ENCODE measurements around the gene C2orf42.
"Not testable (repeated sequence)": the region's sequence is repeated elsewhere in the genome, so short reads cannot be mapped to it uniquely, and the experiment has no call there.

C2orf42 gene

GRCh38 chr2:70203086-70203485, 12.3 kb upstream of the C2orf42 start:
- Histone ChIP-seq H3K9ac (ENCODE audit: low read length in 2 of 2) (no peak overlapping the region), H3K9me3 (ENCODE audit: control insufficient read depth in 2 of 2, low read length in 2 of 2) (no peaks in the 10 kb centered on the region), H3K4me1 (ENCODE audit: control insufficient read depth, insufficient read depth, low read length) (no peaks in the 10 kb centered on the region), H3K36me3 (ENCODE audit: control insufficient read depth in 2 of 2, insufficient read depth in 2 of 2, low read length in 2 of 2) (no peaks in the 10 kb centered on the region), H3K27ac (ENCODE audit: low read length) (no peak overlapping the region), H3K27me3 (ENCODE audit: control insufficient read depth in 1 of 2, insufficient read depth in 2 of 2, low read length in 2 of 2) (no peaks in the 10 kb centered on the region), H3K4me3 (ENCODE audit: low read length in 2 of 2) (no peak overlapping the region)

GRCh38 chr2:70202236-70202806, 11.5 kb upstream of the C2orf42 start:
- H3K4me1 ChIP-seq (ENCODE audit: control insufficient read depth, insufficient read depth, low read length) = no peaks in the 10 kb centered on the region
- no peak overlapping the region for H3K27ac ChIP-seq (ENCODE audit: low read length)
- H3K27me3 ChIP-seq (ENCODE audit: control insufficient read depth in 1 of 2, insufficient read depth in 2 of 2, low read length in 2 of 2) = no peaks in the 10 kb centered on the region
- no peaks in the 10 kb centered on the region for H3K9me3 ChIP-seq (ENCODE audit: control insufficient read depth in 2 of 2, low read length in 2 of 2)
- H3K4me3 ChIP-seq (ENCODE audit: low read length in 2 of 2) = no peak overlapping the region
- H3K9ac ChIP-seq (ENCODE audit: low read length in 2 of 2) = no peak overlapping the region
- no peaks in the 10 kb centered on the region for H3K36me3 ChIP-seq (ENCODE audit: control insufficient read depth in 2 of 2, insufficient read depth in 2 of 2, low read length in 2 of 2)

DNA sequence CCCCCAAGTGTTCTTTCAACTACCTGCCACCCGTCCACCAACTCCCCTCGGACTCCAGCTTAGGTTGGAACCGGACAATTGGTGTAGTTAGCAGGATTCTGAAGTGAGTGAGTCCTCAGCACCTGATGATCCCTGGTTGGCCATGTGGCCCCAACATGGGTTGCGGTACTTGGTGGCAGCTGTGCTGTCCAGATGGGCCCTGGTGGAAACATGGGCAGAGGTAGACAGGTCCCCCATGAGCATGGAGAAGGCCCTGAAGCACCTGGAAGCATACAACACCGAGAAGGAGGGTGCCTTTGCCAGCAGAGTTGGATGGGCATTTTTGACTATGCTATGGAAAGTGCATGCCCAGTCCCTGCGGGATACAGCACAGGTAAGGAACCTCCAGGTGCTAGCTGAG, 11.0 kb upstream of the C2orf42 start:
- no peaks in the 10 kb centered on the region for H3K27me3 ChIP-seq (ENCODE audit: control insufficient read depth in 1 of 2, insufficient read depth in 2 of 2, low read length in 2 of 2)
- H3K9me3 ChIP-seq (ENCODE audit: control insufficient read depth in 2 of 2, low read length in 2 of 2) = no peaks in the 10 kb centered on the region
- no peaks in the 10 kb centered on the region for H3K4me1 ChIP-seq (ENCODE audit: control insufficient read depth, insufficient read depth, low read length)
- H3K4me3 ChIP-seq (ENCODE audit: low read length in 2 of 2) = no peak overlapping the region
- H3K9ac ChIP-seq (ENCODE audit: low read length in 2 of 2) = no peak overlapping the region
- H3K36me3 ChIP-seq (ENCODE audit: control insufficient read depth in 2 of 2, insufficient read depth in 2 of 2, low read length in 2 of 2) = no peaks in the 10 kb centered on the region
- H3K27ac ChIP-seq (ENCODE audit: low read length) = no peak overlapping the region

DNA sequence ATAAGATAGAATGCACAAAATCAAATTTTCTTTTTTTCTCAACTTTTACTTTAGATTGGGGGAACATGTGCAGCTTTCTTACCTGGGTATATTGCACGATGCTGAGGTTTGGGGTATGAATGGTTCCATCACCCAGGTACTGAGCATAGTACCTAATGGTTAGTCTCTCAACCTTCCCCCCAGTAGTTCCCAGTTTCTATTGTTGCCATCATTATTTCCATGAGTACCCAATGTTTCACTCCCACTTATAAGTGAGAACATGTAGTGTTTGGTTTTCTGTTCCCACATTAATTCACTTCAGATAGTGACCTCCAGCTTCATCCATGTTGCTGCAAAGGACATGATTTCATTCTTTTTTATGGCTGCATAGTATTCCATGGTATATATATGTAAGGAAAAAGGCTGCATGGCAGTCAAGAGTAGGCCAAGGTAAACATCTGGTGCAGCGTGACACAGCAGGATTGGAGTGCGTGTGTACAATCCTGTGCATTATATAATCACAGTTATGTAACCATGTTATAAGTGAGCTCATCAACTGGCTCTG, 10.5 kb upstream of the C2orf42 start:
- H3K27ac ChIP-seq (ENCODE audit: low read length) = no peak overlapping the region
- H3K4me1 ChIP-seq (ENCODE audit: control insufficient read depth, insufficient read depth, low read length) = no peaks in the 10 kb centered on the region
- H3K9ac ChIP-seq (ENCODE audit: low read length in 2 of 2) = no peak overlapping the region
- no peaks in the 10 kb centered on the region for H3K27me3 ChIP-seq (ENCODE audit: control insufficient read depth in 1 of 2, insufficient read depth in 2 of 2, low read length in 2 of 2)
- H3K9me3 ChIP-seq (ENCODE audit: control insufficient read depth in 2 of 2, low read length in 2 of 2) = no peaks in the 10 kb centered on the region
- H3K4me3 ChIP-seq (ENCODE audit: low read length in 2 of 2) = no peak overlapping the region
- no peaks in the 10 kb centered on the region for H3K36me3 ChIP-seq (ENCODE audit: control insufficient read depth in 2 of 2, insufficient read depth in 2 of 2, low read length in 2 of 2)

GRCh38 chr2:70199320-70199864, 8.6 kb upstream of the C2orf42 start:
- no peak overlapping the region for H3K9ac ChIP-seq (ENCODE audit: low read length in 2 of 2)
- no peak overlapping the region for H3K4me3 ChIP-seq (ENCODE audit: low read length in 2 of 2)
- H3K4me1 ChIP-seq (ENCODE audit: control insufficient read depth, insufficient read depth, low read length) = no peaks in the 10 kb centered on the region
- no peaks in the 10 kb centered on the region for H3K36me3 ChIP-seq (ENCODE audit: control insufficient read depth in 2 of 2, insufficient read depth in 2 of 2, low read length in 2 of 2)
- H3K27me3 ChIP-seq (ENCODE audit: control insufficient read depth in 1 of 2, insufficient read depth in 2 of 2, low read length in 2 of 2) = no peaks in the 10 kb centered on the region
- no peak overlapping the region for H3K27ac ChIP-seq (ENCODE audit: low read length)
- H3K9me3 ChIP-seq (ENCODE audit: control insufficient read depth in 2 of 2, low read length in 2 of 2) = no peaks in the 10 kb centered on the region

DNA sequence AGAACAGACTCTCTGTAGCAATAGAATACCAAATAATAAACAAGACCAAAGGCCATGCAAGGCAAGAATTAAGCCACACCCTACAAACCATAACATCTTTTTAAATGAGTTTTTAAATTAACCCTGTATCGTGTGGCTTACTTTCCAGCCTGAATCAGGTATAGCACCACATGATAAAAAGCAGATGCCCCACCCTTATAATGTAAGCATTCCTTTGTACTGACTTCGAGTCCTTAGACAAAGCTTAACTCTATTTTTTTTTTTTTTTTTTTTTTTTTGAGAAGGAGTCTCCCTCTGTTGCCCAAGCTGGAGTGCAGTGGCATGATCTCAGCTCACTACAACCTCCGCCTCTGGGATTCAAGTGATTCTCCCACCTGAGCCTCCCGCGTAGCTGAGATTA, 1.7 kb upstream of the C2orf42 start:
- no peak overlapping the region for H3K4me3 ChIP-seq (ENCODE audit: low read length in 2 of 2)
- H3K9ac ChIP-seq (ENCODE audit: low read length in 2 of 2) = no peak overlapping the region
- peaks cover 6% of the 10 kb centered on the region for H3K4me1 ChIP-seq (ENCODE audit: control insufficient read depth, insufficient read depth, low read length)
- no peaks in the 10 kb centered on the region for H3K36me3 ChIP-seq (ENCODE audit: control insufficient read depth in 2 of 2, insufficient read depth in 2 of 2, low read length in 2 of 2)
- H3K9me3 ChIP-seq (ENCODE audit: control insufficient read depth in 2 of 2, low read length in 2 of 2) = no peaks in the 10 kb centered on the region
- H3K27ac ChIP-seq (ENCODE audit: low read length) = no peak overlapping the region
- H3K27me3 ChIP-seq (ENCODE audit: control insufficient read depth in 1 of 2, insufficient read depth in 2 of 2, low read length in 2 of 2) = no peaks in the 10 kb centered on the region

DNA sequence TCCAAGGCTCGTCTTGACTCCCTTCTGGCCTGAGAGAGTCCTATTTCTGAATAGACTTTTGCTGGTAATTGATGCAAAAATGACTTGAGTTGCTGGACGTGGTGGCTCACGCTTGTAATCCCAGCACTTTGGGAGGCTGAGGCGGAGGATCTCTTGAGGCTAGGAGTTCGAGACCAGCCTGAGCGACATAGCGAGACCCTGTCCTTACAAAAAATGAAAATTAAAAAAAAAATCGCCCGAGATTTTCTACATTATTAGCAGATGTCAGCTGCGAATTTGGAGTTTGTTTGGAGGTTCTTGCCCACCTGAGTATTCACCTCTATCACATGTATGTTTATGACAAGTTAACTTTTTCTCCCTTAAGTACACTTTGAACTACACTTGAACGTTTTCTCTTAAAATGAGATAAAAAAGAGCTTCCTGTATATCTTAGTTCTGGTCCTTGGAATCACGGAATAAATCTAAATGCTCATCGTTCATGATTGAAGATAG, 471 bp upstream of the C2orf42 start:
- H3K27me3 ChIP-seq (ENCODE audit: control insufficient read depth in 1 of 2, insufficient read depth in 2 of 2, low read length in 2 of 2) = no peaks in the 10 kb centered on the region
- H3K4me1 ChIP-seq (ENCODE audit: control insufficient read depth, insufficient read depth, low read length) = peaks cover 6% of the 10 kb centered on the region
- no peaks in the 10 kb centered on the region for H3K9me3 ChIP-seq (ENCODE audit: control insufficient read depth in 2 of 2, low read length in 2 of 2)
- H3K9ac ChIP-seq (ENCODE audit: low read length in 2 of 2) = peak overlapping the region; percentile 79 to 97
- H3K4me3 ChIP-seq (ENCODE audit: low read length in 2 of 2) = peak overlapping the region; percentile 78 to 96
- H3K27ac ChIP-seq (ENCODE audit: low read length) = peak overlapping the region; percentile 97
- H3K36me3 ChIP-seq (ENCODE audit: control insufficient read depth in 2 of 2, insufficient read depth in 2 of 2, low read length in 2 of 2) = no peaks in the 10 kb centered on the region

DNA sequence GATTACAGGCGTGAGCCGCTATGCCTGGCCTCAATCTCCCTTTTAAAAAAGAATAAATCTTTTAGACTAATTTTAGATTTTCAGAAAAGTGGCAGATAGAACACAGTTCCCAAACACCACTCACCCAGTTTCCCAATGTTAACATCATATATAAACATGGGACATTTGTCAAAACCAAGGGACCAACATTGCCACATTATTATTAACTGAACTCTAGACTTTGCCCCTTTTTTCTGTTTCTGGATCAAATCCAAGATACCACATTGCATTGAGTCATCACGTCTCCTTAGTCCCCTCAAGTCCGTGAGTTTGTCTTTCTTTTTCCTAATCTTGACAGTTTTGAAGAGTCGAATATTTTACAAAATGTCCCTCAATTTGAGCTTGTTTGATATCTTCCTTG, 2.4 kb downstream of the C2orf42 start:
- Histone ChIP-seq H3K27ac (ENCODE audit: low read length) (no peak overlapping the region), H3K27me3 (ENCODE audit: control insufficient read depth in 1 of 2, insufficient read depth in 2 of 2, low read length in 2 of 2) (no peaks in the 10 kb centered on the region), H3K9me3 (ENCODE audit: control insufficient read depth in 2 of 2, low read length in 2 of 2) (no peaks in the 10 kb centered on the region), H3K36me3 (ENCODE audit: control insufficient read depth in 2 of 2, insufficient read depth in 2 of 2, low read length in 2 of 2) (no peaks in the 10 kb centered on the region), H3K9ac (ENCODE audit: low read length in 2 of 2) (no peak overlapping the region), H3K4me3 (ENCODE audit: low read length in 2 of 2) (no peak overlapping the region), H3K4me1 (ENCODE audit: control insufficient read depth, insufficient read depth, low read length) (peaks cover 6% of the 10 kb centered on the region)

GRCh38 chr2:70187170-70187569, 3.6 kb downstream of the C2orf42 start:
- H3K4me1 ChIP-seq (ENCODE audit: control insufficient read depth, insufficient read depth, low read length); H3K27me3 ChIP-seq (ENCODE audit: control insufficient read depth in 1 of 2, insufficient read depth in 2 of 2, low read length in 2 of 2); H3K9me3 ChIP-seq (ENCODE audit: control insufficient read depth in 2 of 2, low read length in 2 of 2); H3K36me3 ChIP-seq (ENCODE audit: control insufficient read depth in 2 of 2, insufficient read depth in 2 of 2, low read length in 2 of 2); H3K27ac ChIP-seq (ENCODE audit: low read length); H3K9ac ChIP-seq (ENCODE audit: low read length in 2 of 2); H3K4me3 ChIP-seq (ENCODE audit: low read length in 2 of 2): not testable (repeated sequence)

DNA sequence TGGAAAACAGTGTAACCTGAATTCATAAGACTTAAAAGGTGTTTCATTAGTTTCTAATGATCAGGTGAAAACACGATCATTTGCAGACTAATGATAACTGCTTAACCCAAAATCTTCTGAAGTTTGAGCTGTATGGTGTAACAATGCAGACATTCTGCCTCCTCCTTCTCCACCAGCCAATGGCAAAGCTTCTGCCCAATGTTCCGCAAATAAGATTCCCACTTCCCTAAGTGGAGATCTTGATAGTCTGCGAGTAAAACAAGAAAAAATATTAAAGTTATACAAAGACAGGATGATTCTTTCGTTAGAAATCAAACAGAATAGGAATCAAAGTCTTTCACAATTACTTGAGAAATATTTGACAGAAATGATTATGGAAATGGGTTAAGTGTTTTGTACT, 8.1 kb downstream of the C2orf42 start:
- H3K4me3 ChIP-seq (ENCODE audit: low read length in 2 of 2) = no peak overlapping the region
- H3K4me1 ChIP-seq (ENCODE audit: control insufficient read depth, insufficient read depth, low read length) = no peaks in the 10 kb centered on the region
- H3K27ac ChIP-seq (ENCODE audit: low read length) = no peak overlapping the region
- H3K9ac ChIP-seq (ENCODE audit: low read length in 2 of 2) = no peak overlapping the region
- H3K36me3 ChIP-seq (ENCODE audit: control insufficient read depth in 2 of 2, insufficient read depth in 2 of 2, low read length in 2 of 2) = peaks cover 8 to 17% of the 10 kb centered on the region in 2 donors
- H3K9me3 ChIP-seq (ENCODE audit: control insufficient read depth in 2 of 2, low read length in 2 of 2) = no peaks in the 10 kb centered on the region
- no peaks in the 10 kb centered on the region for H3K27me3 ChIP-seq (ENCODE audit: control insufficient read depth in 1 of 2, insufficient read depth in 2 of 2, low read length in 2 of 2)

DNA sequence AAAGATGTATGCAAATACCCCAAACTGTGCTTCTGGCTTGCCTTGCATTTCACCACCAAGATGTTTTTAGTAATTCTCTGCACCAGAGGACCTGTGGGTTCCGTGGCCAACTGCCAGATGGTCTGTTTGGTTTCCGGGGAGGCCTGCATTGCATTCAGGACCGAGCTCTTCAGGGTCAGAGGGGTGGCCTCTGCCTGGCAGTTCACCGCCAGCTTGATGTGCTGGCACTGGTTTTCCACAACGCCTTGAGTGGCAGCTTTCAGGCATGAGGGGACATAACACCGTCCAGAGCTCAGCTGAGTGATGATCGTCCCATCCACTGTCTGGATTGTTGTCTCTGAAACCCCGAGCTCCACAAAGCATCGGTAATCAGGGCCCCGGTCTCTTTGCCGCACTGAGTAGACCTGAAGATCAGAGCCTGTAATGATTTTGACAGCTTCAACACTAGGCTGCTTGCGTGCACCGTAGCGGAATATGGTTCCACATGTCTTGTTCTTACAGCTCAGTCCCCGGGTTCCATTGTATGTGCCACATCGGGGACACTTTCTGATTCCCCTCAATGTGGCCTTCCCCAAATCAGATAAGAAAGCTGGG, 9.4 kb downstream of the C2orf42 start:
- Histone ChIP-seq H3K9ac (ENCODE audit: low read length in 2 of 2) (no peak overlapping the region), H3K36me3 (ENCODE audit: control insufficient read depth in 2 of 2, insufficient read depth in 2 of 2, low read length in 2 of 2) (peaks cover 12 to 20% of the 10 kb centered on the region in 2 donors), H3K9me3 (ENCODE audit: control insufficient read depth in 2 of 2, low read length in 2 of 2) (no peaks in the 10 kb centered on the region), H3K27me3 (ENCODE audit: control insufficient read depth in 1 of 2, insufficient read depth in 2 of 2, low read length in 2 of 2) (no peaks in the 10 kb centered on the region), H3K4me1 (ENCODE audit: control insufficient read depth, insufficient read depth, low read length) (no peaks in the 10 kb centered on the region), H3K4me3 (ENCODE audit: low read length in 2 of 2) (no peak overlapping the region), H3K27ac (ENCODE audit: low read length) (no peak overlapping the region)

Measured in stomach smooth muscle (tissue), 2 donors.